DOHH2 (cell line): ENCODE measurements around the gene APIP.

Experiments used
- EZH2phosphoT487 ChIP-seq: fragments of 200-600 bp; sonication (generic); IDR thresholded peaks from 2 replicates; pipeline ENCODE4 v1.6.1; 2017; ENCODE audit warnings: borderline replicate concordance, mild to moderate bottlenecking, antibody characterized with exemption, low read length, moderate library complexity, mixed read lengths
- TF ChIP-seq, protein P1 (sequence below): fragments of 200-600 bp; sonication (generic); IDR thresholded peaks from one replicate; pipeline ENCODE4 v1.5.1; 2014; ENCODE audit warnings: antibody characterized with exemption, mild to moderate bottlenecking, low read depth, low read length; ENCODE audit not compliant: poor library complexity, severe bottlenecking

DNA sequence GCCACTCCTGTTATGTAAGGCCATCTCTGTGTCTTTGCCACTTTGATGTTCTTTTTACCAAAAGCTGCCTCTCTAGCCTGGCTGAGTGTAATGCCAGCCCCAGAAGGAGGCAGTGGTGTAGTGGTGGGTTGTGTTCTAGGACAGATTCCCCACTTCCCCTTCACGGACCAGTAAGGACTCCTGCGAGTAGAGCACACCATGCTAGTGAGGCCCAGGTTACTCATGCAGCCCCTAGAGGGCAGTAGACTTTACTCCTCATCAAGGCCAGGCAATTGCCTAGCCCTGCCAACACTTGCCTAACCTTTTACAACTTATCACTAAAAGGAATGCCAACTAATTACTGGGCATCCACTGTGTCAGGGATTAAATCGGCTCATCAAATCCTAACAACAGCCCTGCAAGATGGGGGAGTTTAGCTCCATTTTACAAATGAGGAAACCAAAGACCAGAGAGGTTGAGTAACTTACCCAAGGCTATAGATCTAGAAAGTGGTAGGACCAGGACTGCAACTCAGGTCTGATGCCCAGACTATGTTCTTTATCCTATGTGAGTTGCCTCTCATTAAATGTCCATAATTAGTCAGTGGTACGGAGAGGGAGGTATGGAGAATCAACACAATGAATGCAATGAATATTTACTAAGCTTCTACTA is 75.3 kb downstream of the APIP start:
- TF ChIP-seq, protein P1, sequence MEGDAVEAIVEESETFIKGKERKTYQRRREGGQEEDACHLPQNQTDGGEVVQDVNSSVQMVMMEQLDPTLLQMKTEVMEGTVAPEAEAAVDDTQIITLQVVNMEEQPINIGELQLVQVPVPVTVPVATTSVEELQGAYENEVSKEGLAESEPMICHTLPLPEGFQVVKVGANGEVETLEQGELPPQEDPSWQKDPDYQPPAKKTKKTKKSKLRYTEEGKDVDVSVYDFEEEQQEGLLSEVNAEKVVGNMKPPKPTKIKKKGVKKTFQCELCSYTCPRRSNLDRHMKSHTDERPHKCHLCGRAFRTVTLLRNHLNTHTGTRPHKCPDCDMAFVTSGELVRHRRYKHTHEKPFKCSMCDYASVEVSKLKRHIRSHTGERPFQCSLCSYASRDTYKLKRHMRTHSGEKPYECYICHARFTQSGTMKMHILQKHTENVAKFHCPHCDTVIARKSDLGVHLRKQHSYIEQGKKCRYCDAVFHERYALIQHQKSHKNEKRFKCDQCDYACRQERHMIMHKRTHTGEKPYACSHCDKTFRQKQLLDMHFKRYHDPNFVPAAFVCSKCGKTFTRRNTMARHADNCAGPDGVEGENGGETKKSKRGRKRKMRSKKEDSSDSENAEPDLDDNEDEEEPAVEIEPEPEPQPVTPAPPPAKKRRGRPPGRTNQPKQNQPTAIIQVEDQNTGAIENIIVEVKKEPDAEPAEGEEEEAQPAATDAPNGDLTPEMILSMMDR = peak; percentile 76
- no peak for TF ChIP-seq EZH2phosphoT487
